DND-41 (cell line): ENCODE measurements around the gene CNOT11.
"Not testable (repeated sequence)": the region's sequence is repeated elsewhere in the genome, so short reads cannot be mapped to it uniquely, and the experiment has no call there.

Experiments
- CTCF ChIP-seq: IDR thresholded peaks from 2 replicates; pipeline ENCODE4 v1.5.1; 2012; ENCODE audit warnings: borderline replicate concordance, low read length, moderate library complexity, mild to moderate bottlenecking; ENCODE audit not compliant: poor library complexity, severe bottlenecking; ENCODE audit errors: extremely low read depth
- EZH2 ChIP-seq: IDR thresholded peaks from 3 replicates; pipeline ENCODE4 v1.6.1; 2012; ENCODE audit warnings: borderline replicate concordance, low read depth, mild to moderate bottlenecking, moderate library complexity, low read length, inconsistent platforms; ENCODE audit not compliant: severe bottlenecking

- not testable (repeated sequence) for TF ChIP-seq CTCF, EZH2
These were observed 8.3 kb upstream of the CNOT11 start for GRCh38 chr2:101244373-101244772.
